Erythroblast (primary cell): ENCODE data around the gene HAGHL.

Experiments
- DNase-seq, 2 experiments: peaks; one replicate each; lab custom pipeline; 2025; lab: John Stamatoyannopoulos, UW
- GATA1 ChIP-seq: IDR thresholded peaks from 2 replicates; pipeline ENCODE4 v1.6.1; 2011; ENCODE audit warnings: low read depth, mild to moderate bottlenecking, control low read depth, low read length, moderate library complexity
- POLR2A ChIP-seq: IDR thresholded peaks from 2 replicates; pipeline ENCODE4 v1.6.1; 2011; ENCODE audit warnings: mild to moderate bottlenecking, low read length

The HAGHL gene

GRCh38 chr16:694187-694862 lies 32.6 kb upstream of the HAGHL start:
- TF ChIP-seq POLR2A (no peak), GATA1 (no peak)
- no peak for DNase-seq

DNA sequence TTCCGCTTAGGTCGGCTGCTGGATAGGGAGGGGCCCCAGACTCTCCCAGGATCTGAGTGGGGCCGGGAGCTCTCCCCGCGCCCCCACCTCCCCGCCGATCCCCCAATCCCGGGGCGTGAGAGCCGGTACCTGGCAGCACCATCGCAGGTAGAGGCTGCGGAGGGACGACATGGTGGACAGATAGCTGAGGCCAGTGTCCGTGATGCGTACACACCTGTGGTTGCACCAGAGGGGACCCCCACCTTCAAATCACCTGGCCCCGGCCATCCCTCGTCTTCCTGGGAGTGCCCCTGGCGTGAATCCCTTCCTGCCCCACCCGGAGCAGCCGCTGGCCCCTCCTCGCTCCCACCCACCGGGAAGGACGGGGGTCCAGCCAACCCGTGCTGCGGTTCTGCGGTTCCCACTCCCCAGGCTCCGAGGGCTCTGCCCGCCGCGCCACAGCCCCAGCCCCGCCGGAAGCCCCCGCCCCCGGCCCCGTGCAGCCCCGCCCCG lies 32.0 kb upstream of the HAGHL start:
- no peak for DNase-seq

DNA sequence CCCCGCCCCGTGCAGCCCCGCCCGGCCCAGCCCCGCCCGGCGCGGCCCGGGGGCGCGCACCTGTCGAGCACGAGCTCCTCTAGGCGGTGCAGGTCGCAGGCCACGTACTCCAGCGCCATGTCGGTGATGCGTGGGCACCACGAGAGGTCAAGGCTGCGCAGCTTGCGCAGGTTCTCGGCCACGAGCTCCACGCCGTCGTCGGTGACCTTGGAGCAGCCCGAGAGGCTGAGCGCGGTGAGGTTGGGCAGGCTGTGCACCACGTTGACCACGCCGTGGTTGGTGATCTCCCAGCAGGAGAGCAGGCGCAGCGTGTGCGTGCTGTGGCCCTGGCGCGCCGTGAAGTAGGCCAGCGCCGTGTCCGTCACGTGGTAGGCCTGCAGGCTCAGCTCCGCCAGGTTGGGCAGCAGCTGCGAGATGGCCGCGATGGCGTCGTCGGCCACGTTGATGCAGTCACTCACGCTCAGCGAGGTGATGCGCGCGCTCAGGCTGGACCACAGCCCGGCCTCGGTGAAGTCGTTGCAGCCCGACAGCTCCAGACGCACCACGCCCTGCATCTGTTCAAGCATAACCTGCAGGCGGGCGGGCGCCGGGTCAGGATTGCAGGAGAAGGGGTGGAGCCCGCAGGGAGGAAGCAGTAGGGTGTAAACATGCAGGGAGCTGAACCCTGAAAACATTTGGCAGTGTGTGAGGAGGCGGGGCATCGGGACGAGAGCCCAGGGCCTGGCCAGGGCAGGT lies 31.4 kb upstream of the HAGHL start:
- TF ChIP-seq GATA1 = no peak
- TF ChIP-seq POLR2A = no peak
- peak in 1 of 2 experiments; percentile 30 for DNase-seq

More for the DNA sequence above, 32.0 kb upstream of the HAGHL start:
- TF ChIP-seq GATA1 = no peak
- TF ChIP-seq POLR2A = no peak

DNA sequence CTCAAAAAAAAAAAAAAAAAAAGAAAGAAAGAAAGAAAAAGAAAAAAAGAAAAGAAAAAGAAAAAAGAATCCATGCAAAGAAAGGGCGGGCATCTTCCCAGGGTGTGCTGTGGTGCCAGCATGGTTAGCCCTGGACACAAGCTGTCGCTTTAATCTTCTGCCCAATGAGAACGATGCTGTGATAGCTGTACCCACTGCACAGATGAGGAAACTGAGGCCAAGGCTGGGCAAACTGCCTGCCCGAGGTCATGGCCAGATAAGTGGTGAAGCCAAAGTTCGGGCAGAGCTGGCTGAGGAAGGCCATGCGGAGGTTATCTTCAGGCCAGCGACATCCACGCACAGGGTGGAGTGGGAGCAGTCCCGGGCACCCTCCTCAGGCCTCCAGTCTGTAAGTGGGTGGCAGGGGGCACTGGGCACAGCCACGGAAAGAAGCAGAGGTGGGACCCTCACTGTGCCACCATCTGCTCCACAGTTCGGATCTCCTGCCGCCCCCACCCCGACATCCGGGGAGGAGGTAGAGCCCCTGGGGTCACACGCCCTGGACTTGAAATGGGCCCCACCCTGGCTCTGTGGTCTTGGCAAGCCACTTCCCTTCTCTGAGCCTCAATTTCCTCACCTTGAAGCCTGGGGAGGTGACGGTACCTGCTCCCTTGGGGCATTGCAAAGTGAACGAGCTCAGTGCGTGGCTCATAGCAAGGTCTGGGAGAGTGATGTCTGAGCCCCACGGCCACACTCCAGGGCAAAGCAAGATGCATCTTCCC lies 27.8 kb upstream of the HAGHL start:
- TF ChIP-seq POLR2A (no peak), GATA1 (no peak)
- no peak for DNase-seq

DNA sequence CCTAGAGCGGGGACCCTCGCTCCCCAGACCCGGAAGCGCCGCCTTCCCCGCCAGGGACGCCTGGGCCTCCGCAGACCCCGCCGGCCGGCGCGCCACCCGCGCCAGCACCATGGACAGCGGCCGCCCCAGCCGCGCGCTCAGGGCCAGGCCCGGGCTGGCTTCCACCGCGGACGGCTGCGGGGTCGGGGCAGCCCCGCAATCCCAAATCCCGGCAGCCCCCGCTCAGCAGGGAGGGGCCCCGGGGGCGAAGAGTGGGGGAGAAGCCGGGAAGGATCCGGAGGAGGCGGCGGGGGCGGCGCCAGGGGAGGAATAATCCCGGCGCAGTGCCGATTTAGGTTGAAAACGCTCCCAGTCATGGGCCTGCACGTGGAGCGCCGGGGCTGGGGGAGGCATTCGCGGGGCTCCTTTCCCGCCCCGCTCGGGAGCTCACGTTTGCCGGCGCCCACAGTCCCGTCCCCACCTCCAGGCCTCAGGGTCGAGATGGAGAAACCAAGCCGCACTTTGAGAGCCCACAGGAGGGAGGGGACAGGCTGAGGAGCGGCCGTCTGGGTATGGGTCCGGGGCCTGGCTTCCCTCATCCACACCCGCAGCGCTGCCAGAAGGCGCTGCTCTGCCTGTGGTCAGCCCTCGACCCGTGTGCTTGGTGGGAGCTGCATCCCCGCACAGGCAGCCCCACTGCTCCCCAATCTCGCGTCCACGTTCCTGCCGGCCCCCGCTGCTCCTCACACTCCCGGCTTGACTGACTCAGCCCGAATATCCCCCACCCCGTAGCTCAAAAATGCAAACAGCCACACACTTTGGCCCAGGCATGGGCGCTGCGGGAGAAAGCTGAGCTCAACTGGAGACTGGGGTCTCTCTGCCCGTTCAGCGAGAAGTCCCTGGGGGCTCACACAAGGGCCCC lies 26.0 kb upstream of the HAGHL start:
- DNase-seq = peak; percentile 33 to 49
- TF ChIP-seq GATA1 (no peak), POLR2A (no peak)

DNA sequence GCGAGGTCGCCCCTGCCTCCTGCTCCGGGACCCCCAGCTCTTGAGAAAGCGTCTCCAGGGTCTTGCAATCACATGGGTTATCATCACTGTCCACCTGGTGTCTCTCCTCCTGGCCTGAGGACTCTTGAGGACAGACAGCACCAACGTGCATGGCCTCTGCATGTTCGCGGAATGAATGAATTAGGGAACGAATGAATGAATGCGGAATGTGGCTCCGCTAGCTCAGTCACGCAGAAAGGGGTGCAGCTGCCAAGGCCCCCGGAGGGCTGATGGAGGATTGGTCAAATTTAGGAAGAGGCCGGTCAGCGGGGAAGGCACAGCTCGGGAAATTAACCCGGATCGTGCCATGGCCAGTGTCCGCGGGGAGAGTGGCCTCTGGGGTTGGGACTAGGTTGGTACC lies 24.6 kb upstream of the HAGHL start:
- TF ChIP-seq POLR2A (no peak), GATA1 (no peak)
- no peak for DNase-seq

DNA sequence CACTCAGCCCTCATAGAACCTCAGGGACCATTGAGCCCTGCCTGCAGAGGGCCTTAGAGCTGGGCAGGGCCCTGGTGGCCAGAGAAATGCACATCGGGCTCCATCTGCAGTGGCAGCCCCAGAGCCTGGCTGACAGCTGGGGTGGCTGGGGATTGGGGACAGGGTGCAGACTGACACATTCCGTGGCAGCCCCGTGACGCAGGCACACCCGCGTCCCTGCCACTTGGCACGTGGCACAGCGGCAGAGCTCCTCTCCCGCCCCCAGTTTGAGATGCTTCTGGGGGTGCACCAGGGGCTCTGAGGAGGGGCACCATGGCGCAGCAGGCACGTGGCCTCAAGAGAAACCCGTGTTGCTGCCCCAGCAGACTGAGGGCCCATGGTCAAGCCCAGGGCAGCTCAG lies 23.5 kb upstream of the HAGHL start:
- TF ChIP-seq POLR2A (no peak), GATA1 (no peak)
- DNase-seq = no peak

GRCh38 chr16:704047-704446 lies 22.9 kb upstream of the HAGHL start:
- DNase-seq = no peak
- TF ChIP-seq GATA1 (no peak), POLR2A (no peak)

DNA sequence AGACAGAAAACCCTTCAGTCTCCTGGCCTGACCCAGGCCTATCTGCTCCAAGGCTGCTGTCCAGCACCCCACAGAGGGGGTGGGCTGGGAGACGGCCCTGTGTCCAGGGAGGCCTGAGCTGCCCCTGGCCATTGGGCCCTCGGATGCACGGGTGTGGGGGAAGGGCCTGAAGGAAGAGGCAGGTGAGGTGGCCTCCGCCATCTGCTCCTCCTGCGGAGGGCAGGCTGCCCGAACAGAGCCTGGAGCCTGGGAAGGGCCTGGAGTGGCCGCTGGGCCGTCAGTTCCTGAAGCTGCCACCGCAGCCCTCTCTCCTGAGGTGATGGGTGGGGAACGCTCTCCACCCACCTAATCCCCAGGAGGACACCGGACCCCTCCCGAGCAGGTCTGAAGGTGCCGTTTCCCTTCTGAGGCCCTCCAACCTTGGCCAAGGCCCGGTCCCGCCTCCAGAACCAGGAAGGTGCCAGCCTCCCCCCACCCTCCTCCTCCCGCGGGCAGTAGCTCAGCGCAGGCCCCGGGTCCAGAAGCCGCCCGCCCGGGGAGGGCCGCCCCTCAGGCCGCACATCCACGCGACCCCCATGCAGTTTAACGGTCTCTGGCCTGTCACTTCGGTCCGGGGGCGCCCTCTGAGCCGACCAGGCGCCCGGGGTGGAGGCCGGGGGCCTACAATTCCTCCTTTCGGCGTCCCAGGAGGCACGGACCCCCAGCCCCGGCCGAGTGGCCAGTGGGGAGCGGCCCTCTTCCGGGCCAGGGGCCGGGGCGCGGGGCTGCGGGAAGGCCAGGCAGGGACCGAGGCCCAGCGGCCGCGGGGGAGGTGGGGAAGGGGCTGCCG lies 22.1 kb upstream of the HAGHL start:
- no peak for DNase-seq
- no peak for TF ChIP-seq POLR2A
- no peak for TF ChIP-seq GATA1

DNA sequence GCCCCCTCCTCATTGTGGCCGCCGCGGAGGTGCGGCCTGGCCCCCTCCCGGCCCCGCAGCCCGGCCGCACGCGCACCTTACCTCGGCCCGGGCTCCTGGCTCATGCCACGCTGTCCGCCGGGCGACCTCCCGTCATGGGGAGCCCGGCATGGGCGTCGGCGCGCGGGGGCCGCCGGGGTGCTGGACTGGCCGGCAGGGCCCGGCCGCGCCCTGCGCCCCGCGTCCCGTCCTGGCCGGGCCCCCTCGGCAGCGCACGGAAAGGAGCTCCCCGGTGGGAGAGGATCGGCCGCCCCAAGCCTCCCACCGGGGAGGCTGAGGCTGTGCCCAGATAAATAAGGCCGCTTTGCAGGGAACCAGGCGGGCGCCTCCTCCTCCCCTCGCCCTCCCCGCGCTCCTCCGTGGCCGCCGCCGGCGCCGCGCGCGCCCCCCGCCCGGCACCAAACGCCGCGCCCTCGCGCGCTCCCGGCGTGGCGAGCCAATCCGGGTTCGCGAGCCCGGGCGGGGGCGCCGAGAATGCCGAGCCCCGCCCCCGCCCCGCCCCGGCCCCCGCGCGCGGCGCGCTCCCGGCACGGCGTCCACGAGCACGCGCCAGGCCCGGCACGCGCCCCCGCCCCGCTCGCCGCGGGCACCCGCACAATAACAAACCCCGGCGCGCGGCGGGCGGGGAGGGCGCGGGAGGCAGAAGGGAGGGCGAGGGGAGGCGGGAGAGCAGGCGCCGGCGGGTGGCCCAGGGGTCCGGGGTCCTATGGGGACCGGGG lies 21.3 kb upstream of the HAGHL start, which contains the start of gene FBXL16:
TSS of gene FBXL16 (minus strand) at position 371 of the 758 bp plus-strand sequence. CDS start 8,396 bp downstream, outside the sequence.
- DNase-seq = no peak
- TF ChIP-seq POLR2A (no peak), GATA1 (no peak)
